Measurements from ENCODE around the gene UPK3BL1. TPM values are rescaled to one million over a fixed set of nuclear protein-coding genes. Genes with fewer than 3 reads are reported as not detected.
"Not testable (repeated sequence)": the region's sequence is repeated elsewhere in the genome, so short reads cannot be mapped to it uniquely, and the experiment has no call there.

UPK3BL1 gene
- total RNA-seq (10 to 100 TPM; 11.2 to 27.0 TPM), polyA plus RNA-seq (10 to 100 TPM; 18.5 to 54.3 TPM)
- long read RNA-seq, donor 1, partial matches to known transcripts: 0 of 4 reads
- long read RNA-seq, donor 1, other reads (novel, unspliced or antisense): 0 of 4 reads
- long read RNA-seq, donor 2, partial matches to known transcripts: 0 of 3 reads
- long read RNA-seq, donor 2, other reads (novel, unspliced or antisense): 0 of 3 reads
- long read RNA-seq, donor 3, transcript UPK3BL1-201 (6 exons, 1,342 nt): major isoform, 5 of 5 reads
- long read RNA-seq, donor 3, partial matches to known transcripts: 0 of 5 reads
- long read RNA-seq, donor 3, other reads (novel, unspliced or antisense): 0 of 5 reads
- long read RNA-seq, donor 4, partial matches to known transcripts: 0 of 3 reads
- long read RNA-seq, donor 4, other reads (novel, unspliced or antisense): 0 of 3 reads
- long read RNA-seq, donor 5, transcript UPK3BL1-201 (6 exons, 1,342 nt): major isoform, 13 of 13 reads
- long read RNA-seq, donor 5, partial matches to known transcripts: 0 of 13 reads
- long read RNA-seq, donor 5, other reads (novel, unspliced or antisense): 0 of 13 reads

DNA sequence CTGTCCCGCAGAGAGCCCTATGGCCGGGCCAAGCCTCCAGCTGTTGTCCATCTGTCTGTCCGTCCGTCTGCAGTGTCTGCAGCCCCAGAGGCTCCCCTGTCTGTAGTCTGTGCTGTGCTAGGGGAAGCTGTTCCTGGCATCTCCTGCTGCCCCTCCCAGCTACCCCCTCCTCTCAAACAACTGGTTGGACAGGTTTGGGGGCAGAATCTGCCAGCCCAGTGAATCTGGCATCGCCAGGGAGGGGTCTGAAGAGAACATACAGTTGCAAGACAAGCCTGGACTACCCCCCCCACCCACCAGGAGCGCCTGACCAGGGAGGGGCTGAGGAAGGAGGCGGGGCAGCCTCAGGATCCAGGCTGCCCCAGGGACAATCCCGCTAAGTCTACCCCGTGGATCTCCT, at the start of gene UPK3BL1:
Gene UPK3BL1 (minus strand): TSS at position 101 of the 400 bp plus-strand sequence. CDS start 50 bp downstream, at position 51.
- H3K27me3 ChIP-seq (ENCODE audit: control insufficient read depth in 3 of 3, insufficient read depth in 3 of 3, low read length in 2 of 3); ATAC-seq (ENCODE audit: insufficient read depth, low FRiP score): not testable (repeated sequence)

DNA sequence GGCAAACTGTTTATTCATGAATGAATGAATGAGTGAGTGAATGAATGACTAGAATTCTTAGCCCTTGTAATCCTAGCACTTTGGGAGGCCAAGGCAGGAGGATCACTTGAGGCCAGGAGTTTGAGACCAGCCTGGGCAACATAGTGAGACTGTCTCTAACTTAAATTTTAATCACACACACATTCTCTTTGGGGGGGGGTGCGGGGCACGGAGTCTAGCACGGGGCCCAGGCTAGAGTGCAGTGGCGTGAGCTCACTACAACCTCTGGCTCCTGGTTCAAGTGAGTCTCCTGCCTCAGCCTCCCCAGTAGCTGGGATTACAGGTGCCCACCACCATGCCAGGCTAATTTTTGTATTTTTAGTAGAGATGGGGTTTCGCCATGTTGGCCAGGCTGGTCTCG, 48.0 kb upstream of the UPK3BL1 start:
- H3K9ac ChIP-seq (ENCODE audit: insufficient read depth in 1 of 2, low read length in 2 of 2); H3K9me3 ChIP-seq (ENCODE audit: control insufficient read depth in 4 of 4, insufficient read depth in 3 of 4, low read length in 3 of 4); H3K27me3 ChIP-seq (ENCODE audit: control insufficient read depth in 3 of 3, insufficient read depth in 3 of 3, low read length in 2 of 3); H3K4me1 ChIP-seq (ENCODE audit: control insufficient read depth in 5 of 5, insufficient read depth in 5 of 5, low read length in 5 of 5); H3K4me3 ChIP-seq; ATAC-seq (ENCODE audit: insufficient read depth, low FRiP score); H3K27ac ChIP-seq (ENCODE audit: low read depth in 1 of 2, low read length in 1 of 2); DNase-seq; H3K36me3 ChIP-seq (ENCODE audit: control insufficient read depth in 4 of 4, insufficient read depth in 4 of 4, low read length in 4 of 4): not testable (repeated sequence)
- WGBS, 2 donors: 94 to 99% methylated on average over 4 of the region's 6 CpGs

More for the DNA sequence above, at the start of gene UPK3BL1:
- not testable (repeated sequence) for H3K36me3 ChIP-seq (ENCODE audit: control insufficient read depth in 4 of 4, insufficient read depth in 4 of 4, low read length in 4 of 4); H3K9me3 ChIP-seq (ENCODE audit: control insufficient read depth in 4 of 4, insufficient read depth in 3 of 4, low read length in 3 of 4); H3K4me3 ChIP-seq; H3K4me1 ChIP-seq (ENCODE audit: control insufficient read depth in 5 of 5, insufficient read depth in 5 of 5, low read length in 5 of 5); H3K9ac ChIP-seq (ENCODE audit: insufficient read depth in 1 of 2, low read length in 2 of 2); DNase-seq; H3K27ac ChIP-seq (ENCODE audit: low read depth in 1 of 2, low read length in 1 of 2)
- no CpG with 5 or more reads among the region's 9 CpGs for WGBS, 2 donors

DNA sequence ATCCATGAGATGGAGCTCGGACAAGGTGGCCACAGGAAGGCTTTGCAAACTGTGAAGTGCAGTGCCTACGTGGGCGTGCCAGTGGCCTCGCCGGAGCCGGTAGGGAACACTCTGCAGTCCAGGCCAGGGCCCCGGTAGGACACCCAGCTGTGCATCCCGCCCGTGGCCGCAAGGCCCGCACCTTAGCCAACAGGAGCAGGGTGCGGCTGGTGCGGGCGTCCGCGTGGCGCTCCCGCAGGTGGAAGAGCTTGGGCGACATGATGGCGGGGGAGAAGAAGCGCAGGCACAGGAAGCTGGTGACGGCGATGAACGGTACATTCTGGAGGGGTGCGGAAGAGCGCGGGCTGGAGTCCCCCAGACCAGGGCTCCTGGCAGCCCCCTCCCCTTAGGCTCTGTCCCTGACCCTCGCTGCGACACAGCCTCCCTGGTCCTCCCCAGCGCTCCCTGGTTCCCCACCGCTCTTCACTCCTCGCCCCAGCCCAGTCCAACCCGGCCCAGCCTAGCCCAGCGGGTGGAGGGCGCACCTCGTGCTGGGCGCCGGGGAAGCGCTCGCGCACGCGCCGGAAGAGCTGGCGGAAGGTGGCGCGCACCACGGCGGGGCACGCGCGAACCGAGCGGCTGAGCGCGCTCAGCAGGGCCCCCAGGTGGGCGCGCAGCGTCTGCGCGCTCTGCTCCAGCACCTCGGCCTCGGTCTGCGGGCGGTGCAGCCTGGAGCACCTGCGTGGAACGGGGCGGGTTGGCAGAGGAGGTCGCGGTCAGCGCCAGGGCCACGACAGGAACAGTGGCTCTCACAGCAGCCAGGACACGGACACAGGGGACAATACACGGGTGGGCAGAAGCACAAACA, 47.1 kb upstream of the UPK3BL1 start:
- H3K9ac ChIP-seq (ENCODE audit: insufficient read depth in 1 of 2, low read length in 2 of 2); H3K4me1 ChIP-seq (ENCODE audit: control insufficient read depth in 5 of 5, insufficient read depth in 5 of 5, low read length in 5 of 5); H3K27ac ChIP-seq (ENCODE audit: low read depth in 1 of 2, low read length in 1 of 2); H3K4me3 ChIP-seq; H3K9me3 ChIP-seq (ENCODE audit: control insufficient read depth in 4 of 4, insufficient read depth in 3 of 4, low read length in 3 of 4); H3K36me3 ChIP-seq (ENCODE audit: control insufficient read depth in 4 of 4, insufficient read depth in 4 of 4, low read length in 4 of 4); DNase-seq; H3K27me3 ChIP-seq (ENCODE audit: control insufficient read depth in 3 of 3, insufficient read depth in 3 of 3, low read length in 2 of 3): not testable (repeated sequence)
- WGBS, 2 donors: 8 to 51% methylated on average over 6 to 17 of the region's 74 CpGs
- peak; percentile 43 for ATAC-seq (ENCODE audit: insufficient read depth, low FRiP score)

DNA sequence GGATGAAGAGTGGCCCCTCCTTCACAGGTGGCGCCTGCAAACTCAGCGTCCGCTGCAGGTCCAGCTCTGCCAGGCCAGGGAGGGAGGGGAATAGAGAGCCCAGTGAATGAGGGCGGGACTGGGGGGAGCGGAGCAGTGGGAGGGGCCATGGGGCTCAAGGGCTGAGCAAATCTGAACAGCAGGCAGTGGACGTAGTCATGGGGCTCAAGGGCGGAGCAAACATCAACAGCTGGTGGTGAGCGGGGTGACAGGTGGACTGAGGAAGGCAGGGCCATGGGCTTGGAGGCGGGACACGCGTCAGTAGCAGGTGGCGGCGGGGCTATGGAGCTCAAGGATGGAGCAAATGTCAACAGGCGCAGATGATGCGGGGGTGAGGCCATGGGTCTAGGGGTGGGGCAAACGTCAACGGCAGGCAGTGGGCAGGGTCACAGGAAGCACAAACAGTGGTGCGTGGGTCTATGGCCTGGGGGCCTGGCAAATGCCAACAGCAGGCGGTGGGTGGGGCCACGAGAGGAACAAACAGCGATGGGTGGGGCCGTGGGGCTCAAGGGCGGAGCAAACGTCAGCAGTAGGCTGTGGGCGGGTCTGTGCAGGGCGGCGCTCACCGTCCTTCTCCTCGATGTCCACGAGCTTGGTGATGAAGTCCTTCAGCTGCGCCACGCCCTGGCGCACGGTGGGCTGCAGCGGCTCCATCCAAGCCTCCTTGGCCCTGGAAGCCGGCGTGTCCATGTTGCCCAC, 45.9 kb upstream of the UPK3BL1 start:
- H3K4me3 ChIP-seq; DNase-seq; H3K9ac ChIP-seq (ENCODE audit: insufficient read depth in 1 of 2, low read length in 2 of 2); H3K4me1 ChIP-seq (ENCODE audit: control insufficient read depth in 5 of 5, insufficient read depth in 5 of 5, low read length in 5 of 5); H3K9me3 ChIP-seq (ENCODE audit: control insufficient read depth in 4 of 4, insufficient read depth in 3 of 4, low read length in 3 of 4); H3K36me3 ChIP-seq (ENCODE audit: control insufficient read depth in 4 of 4, insufficient read depth in 4 of 4, low read length in 4 of 4); H3K27me3 ChIP-seq (ENCODE audit: control insufficient read depth in 3 of 3, insufficient read depth in 3 of 3, low read length in 2 of 3); H3K27ac ChIP-seq (ENCODE audit: low read depth in 1 of 2, low read length in 1 of 2): not testable (repeated sequence)
- WGBS, 2 donors: no CpG with 5 or more reads among the region's 37 CpGs
- ATAC-seq (ENCODE audit: insufficient read depth, low FRiP score): peak; percentile 92

DNA sequence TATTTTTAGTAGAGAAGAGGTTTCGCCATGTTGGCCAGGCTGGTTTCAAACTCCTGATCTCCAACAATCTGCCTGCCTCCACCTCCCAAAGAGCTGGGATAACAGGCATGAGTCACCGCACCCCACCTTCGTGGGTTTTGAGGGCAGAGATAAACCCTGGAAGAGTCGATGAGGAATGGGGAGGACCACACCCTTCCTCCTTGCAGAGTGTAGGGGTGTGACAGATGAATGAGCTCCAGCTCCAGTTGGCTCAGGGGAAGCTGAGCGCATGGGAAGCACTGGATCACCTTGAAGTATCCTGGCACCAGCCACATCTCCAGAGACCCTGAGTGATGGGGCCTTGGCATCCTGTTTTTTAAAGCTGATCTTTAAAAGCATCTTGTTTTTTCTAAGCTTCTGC, 40.0 kb upstream of the UPK3BL1 start:
- H3K9ac ChIP-seq (ENCODE audit: insufficient read depth in 1 of 2, low read length in 2 of 2); H3K36me3 ChIP-seq (ENCODE audit: control insufficient read depth in 4 of 4, insufficient read depth in 4 of 4, low read length in 4 of 4); H3K9me3 ChIP-seq (ENCODE audit: control insufficient read depth in 4 of 4, insufficient read depth in 3 of 4, low read length in 3 of 4); H3K4me1 ChIP-seq (ENCODE audit: control insufficient read depth in 5 of 5, insufficient read depth in 5 of 5, low read length in 5 of 5); H3K27me3 ChIP-seq (ENCODE audit: control insufficient read depth in 3 of 3, insufficient read depth in 3 of 3, low read length in 2 of 3); ATAC-seq (ENCODE audit: insufficient read depth, low FRiP score); H3K27ac ChIP-seq (ENCODE audit: low read depth in 1 of 2, low read length in 1 of 2); DNase-seq; H3K4me3 ChIP-seq: not testable (repeated sequence)
- WGBS, 2 donors: no CpG with 5 or more reads among the region's 5 CpGs

- not testable (repeated sequence) for DNase-seq; H3K27ac ChIP-seq (ENCODE audit: low read depth in 1 of 2, low read length in 1 of 2); H3K4me1 ChIP-seq (ENCODE audit: control insufficient read depth in 5 of 5, insufficient read depth in 5 of 5, low read length in 5 of 5); H3K9me3 ChIP-seq (ENCODE audit: control insufficient read depth in 4 of 4, insufficient read depth in 3 of 4, low read length in 3 of 4); H3K27me3 ChIP-seq (ENCODE audit: control insufficient read depth in 3 of 3, insufficient read depth in 3 of 3, low read length in 2 of 3); ATAC-seq (ENCODE audit: insufficient read depth, low FRiP score); H3K4me3 ChIP-seq; H3K9ac ChIP-seq (ENCODE audit: insufficient read depth in 1 of 2, low read length in 2 of 2); H3K36me3 ChIP-seq (ENCODE audit: control insufficient read depth in 4 of 4, insufficient read depth in 4 of 4, low read length in 4 of 4)
- no CpG with 5 or more reads among the region's 5 CpGs for WGBS, 2 donors
Measured at GRCh38 chr7:102680780-102681179, 38.2 kb upstream of the UPK3BL1 start.

GRCh38 chr7:102675545-102675944, 33.0 kb upstream of the UPK3BL1 start:
- H3K36me3 ChIP-seq (ENCODE audit: control insufficient read depth in 4 of 4, insufficient read depth in 4 of 4, low read length in 4 of 4); DNase-seq; H3K9me3 ChIP-seq (ENCODE audit: control insufficient read depth in 4 of 4, insufficient read depth in 3 of 4, low read length in 3 of 4); ATAC-seq (ENCODE audit: insufficient read depth, low FRiP score); H3K9ac ChIP-seq (ENCODE audit: insufficient read depth in 1 of 2, low read length in 2 of 2); H3K4me1 ChIP-seq (ENCODE audit: control insufficient read depth in 5 of 5, insufficient read depth in 5 of 5, low read length in 5 of 5); H3K27ac ChIP-seq (ENCODE audit: low read depth in 1 of 2, low read length in 1 of 2); H3K4me3 ChIP-seq; H3K27me3 ChIP-seq (ENCODE audit: control insufficient read depth in 3 of 3, insufficient read depth in 3 of 3, low read length in 2 of 3): not testable (repeated sequence)
- 83 to 100% methylated on average over 1 of the region's 2 CpGs for WGBS, 2 donors

Measured in lung (tissue), 14 donors.